HG02798 (cell line): Measurements from ENCODE around the gene FKBP3.
A peak's percentile ranks its signal among the peaks of the same experiment; 100 is the strongest.
"Not testable (repeated sequence)": the region's sequence is repeated elsewhere in the genome, so short reads cannot be mapped to it uniquely, and the experiment has no call there.

Experiments
- ATAC-seq: cut with Tn5 transposase; IDR thresholded peaks from one replicate; pipeline ENCODE4 v1.9.1; 2021; ENCODE audit warnings: mild to moderate bottlenecking; ENCODE audit not compliant: unreplicated experiment, poor library complexity

Gene FKBP3

DNA sequence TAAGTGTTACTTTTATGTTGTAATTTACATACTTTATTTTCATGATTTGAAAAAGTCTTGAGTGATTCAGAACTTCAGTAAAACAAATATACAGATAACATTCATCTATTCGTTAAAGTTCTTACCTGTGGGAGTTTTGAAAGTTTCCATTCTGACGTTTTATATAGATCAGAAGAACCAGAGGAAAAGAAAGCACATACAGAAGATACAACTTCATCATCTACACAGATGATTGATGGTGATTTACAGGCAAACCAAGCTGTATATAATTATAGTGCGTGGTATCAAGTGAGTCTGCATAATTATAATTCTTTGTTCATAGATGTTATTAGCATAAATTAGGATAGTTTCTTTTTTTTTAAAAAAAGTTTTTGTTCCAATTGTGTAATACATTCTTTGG, 20.0 kb downstream of the FKBP3 start:
- no peak for ATAC-seq

GRCh38 chr14:45112896-45113781, 21.1 kb downstream of the FKBP3 start:
- ATAC-seq, result no peak

- ATAC-seq, result no peak
Observed at GRCh38 chr14:45104561-45104960, 29.7 kb downstream of the FKBP3 start.

DNA sequence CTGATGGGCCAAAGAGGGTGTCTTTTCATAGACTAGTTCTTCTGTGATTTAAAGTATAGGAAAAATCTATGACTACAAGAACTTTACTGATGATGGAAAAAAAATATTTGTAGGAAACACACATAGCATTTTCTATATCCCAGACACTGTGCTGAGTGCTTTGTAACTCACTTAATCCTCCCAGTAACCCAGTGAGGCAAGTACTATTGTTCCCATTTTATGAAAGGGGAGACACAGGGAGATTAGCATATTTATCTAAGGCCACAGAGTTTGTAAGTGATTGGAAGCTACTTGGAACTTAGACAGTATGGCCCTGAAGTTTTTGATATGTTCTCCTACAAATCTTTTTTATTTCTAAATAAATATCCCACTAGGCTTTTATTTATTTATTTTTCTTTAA, 30.5 kb downstream of the FKBP3 start:
- no peak for ATAC-seq

DNA sequence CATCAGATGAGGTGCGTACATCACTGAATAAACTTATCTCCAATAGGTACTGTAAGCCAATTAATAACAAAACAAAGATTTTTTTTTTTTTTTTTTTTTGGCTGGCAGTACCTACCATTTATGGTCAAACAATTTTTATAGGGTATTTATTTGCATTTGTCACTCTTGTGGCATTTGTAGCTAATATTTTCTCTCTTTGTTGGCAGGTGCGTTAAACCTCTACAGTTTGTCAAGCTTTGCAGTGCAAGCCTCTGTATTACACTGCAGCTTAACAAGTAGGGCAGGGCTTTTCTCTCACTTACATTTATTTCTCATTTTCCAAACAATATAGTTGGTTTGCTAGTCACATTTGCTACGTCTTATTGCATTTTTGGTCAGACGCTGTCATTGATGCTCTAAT, 38.1 kb downstream of the FKBP3 start:
- no peak for ATAC-seq

GRCh38 chr14:45095143-45095542, 39.1 kb downstream of the FKBP3 start:
- ATAC-seq, result no peak

DNA sequence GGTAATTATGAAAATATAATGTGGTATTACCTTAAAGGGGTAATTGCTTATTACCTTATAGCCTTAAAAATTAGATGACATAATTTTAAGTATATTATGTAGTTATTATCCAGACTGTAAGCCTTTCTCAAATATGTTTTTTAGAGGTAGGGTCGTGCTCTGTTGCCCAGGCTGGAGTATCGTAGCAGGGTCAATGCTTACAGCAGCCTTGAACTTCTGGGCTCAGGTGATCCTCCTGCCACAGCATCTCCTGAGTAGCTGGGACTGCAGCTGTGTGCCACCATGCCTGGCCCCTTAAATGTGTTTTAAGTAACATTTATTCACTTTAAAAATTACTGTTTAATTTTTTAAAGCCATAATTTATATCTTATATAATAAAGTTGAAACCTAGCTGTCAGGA, 40.0 kb downstream of the FKBP3 start:
- no peak for ATAC-seq

GRCh38 chr14:45091710-45092109, 42.6 kb downstream of the FKBP3 start:
- ATAC-seq, result no peak

DNA sequence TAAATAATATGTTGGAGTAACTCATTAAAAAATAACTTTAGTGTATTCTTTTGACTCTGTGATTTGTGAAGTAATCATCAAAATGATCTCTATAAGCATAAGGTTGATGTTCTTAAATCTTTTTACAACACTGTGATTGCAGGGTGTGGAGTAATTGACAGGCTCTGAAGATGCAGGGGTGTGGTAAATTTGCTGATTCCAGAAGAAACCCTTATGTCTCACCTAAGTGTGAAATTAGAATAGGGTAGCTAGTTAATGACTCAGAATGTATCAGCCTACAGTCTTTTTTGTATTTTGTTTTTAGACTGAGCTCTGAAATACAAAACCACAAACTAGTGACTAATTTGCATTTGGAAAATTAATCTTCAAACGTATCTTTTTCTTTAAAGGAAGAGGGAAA, 44.5 kb downstream of the FKBP3 start:
- peak; percentile 78 for ATAC-seq

DNA sequence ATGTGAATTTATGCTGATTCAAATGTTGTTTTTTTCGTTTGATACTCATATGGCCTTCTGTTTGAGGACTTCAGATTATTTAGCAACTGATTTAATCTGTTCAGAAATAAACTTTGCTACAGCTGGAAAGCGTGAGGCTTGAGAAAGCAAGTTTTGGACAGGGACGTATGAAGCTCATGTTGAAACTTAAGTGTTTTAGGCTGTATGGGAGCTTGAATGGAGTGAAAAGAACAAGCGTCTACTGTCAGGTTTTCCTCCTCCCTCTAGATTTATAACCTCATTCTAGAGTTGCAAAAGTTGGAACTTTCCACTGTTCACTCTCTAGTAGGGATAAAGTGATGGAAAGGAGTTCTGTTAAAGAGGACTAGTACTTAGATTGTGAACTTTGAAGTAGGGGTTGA, 49.3 kb downstream of the FKBP3 start:
- ATAC-seq, result no peak

- ATAC-seq, result peak; percentile 94
Observed at GRCh38 chr14:45083976-45084722, 50.1 kb downstream of the FKBP3 start, which contains the start of gene PRPF39. Gene PRPF39, plus strand, starts transcription at chr14:45084116. Its CDS starts 11,124 bp downstream, at chr14:45095240.

GRCh38 chr14:45083617-45083975, 50.7 kb downstream of the FKBP3 start:
- peak; percentile 7 for ATAC-seq

- ATAC-seq, result no peak
Observed at GRCh38 chr14:45082420-45082819, 51.9 kb downstream of the FKBP3 start.

DNA sequence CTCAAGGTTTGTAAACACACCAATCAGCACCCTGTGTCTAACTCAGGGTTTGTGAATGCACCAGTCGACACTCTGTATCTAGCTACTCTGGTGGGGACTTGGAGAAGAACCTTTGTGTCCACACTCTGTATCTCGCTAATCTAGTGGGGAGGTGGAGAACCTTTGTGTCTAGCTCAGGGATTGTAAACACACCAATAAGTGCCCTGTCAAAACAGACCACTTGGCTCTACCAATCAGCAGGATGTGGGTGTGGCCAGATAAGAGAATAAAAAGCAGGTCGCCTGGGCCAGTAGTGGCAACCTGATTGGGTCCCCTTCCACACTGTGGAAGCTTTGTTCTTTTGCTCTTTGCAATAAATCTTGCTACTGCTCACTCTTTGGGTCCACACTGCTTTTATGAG, 53.2 kb downstream of the FKBP3 start:
- ATAC-seq, result not testable (repeated sequence)

- ATAC-seq, result not testable (repeated sequence)
Observed at GRCh38 chr14:45080416-45080968, 53.8 kb downstream of the FKBP3 start.

- ATAC-seq, result no peak
Observed at GRCh38 chr14:45078323-45078722, 56.0 kb downstream of the FKBP3 start.

- ATAC-seq, result no peak
Observed at GRCh38 chr14:45073231-45073879, 60.9 kb downstream of the FKBP3 start.

DNA sequence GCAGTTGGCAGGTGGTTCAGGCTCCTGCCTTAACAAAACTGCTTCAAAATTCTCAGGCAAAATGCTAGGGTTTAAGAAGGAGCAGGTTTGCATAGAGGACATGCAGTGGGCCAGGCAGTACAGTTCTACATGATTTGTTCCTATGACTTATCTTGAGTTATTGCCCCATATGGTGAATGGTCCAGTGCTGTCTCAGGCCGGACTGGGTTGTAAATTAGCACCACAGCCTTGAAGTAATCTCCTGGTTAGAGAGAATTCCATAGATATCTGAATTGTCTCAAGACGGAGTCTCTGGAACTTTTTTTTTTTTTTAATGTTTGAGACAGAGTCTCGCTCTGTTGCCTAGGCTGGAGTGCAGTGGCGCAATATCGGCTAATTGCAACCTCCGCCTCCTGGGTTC, 62.2 kb downstream of the FKBP3 start:
- no peak for ATAC-seq

DNA sequence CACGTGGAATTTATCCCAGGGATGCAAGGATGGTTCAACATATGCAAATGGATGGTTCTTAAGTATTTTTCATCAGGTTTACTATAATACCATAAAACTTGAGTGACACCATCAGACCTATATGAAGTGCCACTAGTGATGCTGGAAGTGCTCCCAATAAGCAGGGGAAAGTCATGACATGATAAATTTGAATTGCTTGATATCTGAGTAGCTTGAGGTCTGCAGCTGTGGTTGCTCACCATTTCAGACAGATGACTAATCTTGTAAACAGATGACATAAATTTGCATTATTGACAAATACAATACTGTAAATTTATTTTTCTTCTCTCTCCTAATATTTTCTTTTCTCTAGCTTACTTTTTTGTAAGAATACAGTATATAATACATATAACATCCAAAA, 64.1 kb downstream of the FKBP3 start:
- no peak for ATAC-seq

GRCh38 chr14:45068396-45068795, 65.9 kb downstream of the FKBP3 start:
- ATAC-seq, result no peak

- ATAC-seq, result no peak
Observed at GRCh38 chr14:45066667-45067066, 67.6 kb downstream of the FKBP3 start.
